IMR-90 (cell line): ENCODE measurements around the gene TFEB. TPM values are rescaled to one million over a fixed set of nuclear protein-coding genes. Genes with fewer than 3 reads are reported as not detected.

Experiments
- ATAC-seq: fragments of 200-7000 bp; cut with Tn5 transposase; 2 replicates; pipeline ENCODE4 v1.9.1; 2020; ENCODE audit warnings: low read depth, mild to moderate bottlenecking, moderate library complexity
- BruUV-seq: library from RNA; stranded (reverse); fragments of 400-500 nt; replicated peaks from 2 replicates; lab custom pipeline; 2021; lab: Mats Ljungman, UMichigan
- CTCF ChIA-PET: fragments of 300-600 bp; formaldehyde crosslinking; extraction: SDS; loops from one replicate; lab custom pipeline; 2021; ENCODE audit warnings: antibody characterized with exemption; lab: Yijun Ruan, JAX
- POLR2A ChIA-PET: fragments of 300-600 bp; sonication (Branson Sonifier 250); formaldehyde crosslinking; loops from one replicate; lab custom pipeline; 2022; ENCODE audit warnings: antibody characterized with exemption; ENCODE audit not compliant: unreplicated experiment; lab: Charles Lee
- DNase-seq: peaks from one replicate; pipeline ENCODE4 v3.0.0; 2013
- H2AFZ ChIP-seq: replicated peaks from 2 replicates; pipeline ENCODE3; 2013; ENCODE audit warnings: low read length, mild to moderate bottlenecking; ENCODE audit not compliant: poor library complexity
- H2AK5ac ChIP-seq: 2 replicates; pipeline ENCODE4 v1.6.1; 2013; ENCODE audit warnings: low read depth, low read length, inconsistent platforms
- H2AK9ac ChIP-seq: replicated peaks from 2 replicates; pipeline ENCODE3; 2013; ENCODE audit warnings: mild to moderate bottlenecking, low read depth, low read length, moderate library complexity; ENCODE audit not compliant: poor library complexity
- H2BK120ac ChIP-seq: 2 replicates; pipeline ENCODE4 v1.6.1; 2013; ENCODE audit warnings: low read depth, low read length, inconsistent platforms
- H2BK15ac ChIP-seq: 3 replicates; pipeline ENCODE4 v1.6.1; 2013; ENCODE audit warnings: low read depth, low read length, inconsistent platforms
- H2BK20ac ChIP-seq: 2 replicates; pipeline ENCODE4 v1.6.1; 2013; ENCODE audit warnings: low read depth, mild to moderate bottlenecking, inconsistent platforms, low read length, moderate library complexity
- H2BK5ac ChIP-seq: 2 replicates; pipeline ENCODE4 v1.6.1; 2013; ENCODE audit warnings: mild to moderate bottlenecking, low read depth, low read length, inconsistent platforms; ENCODE audit not compliant: poor library complexity, severe bottlenecking
- H3K14ac ChIP-seq: replicated peaks from 2 replicates; pipeline ENCODE4 v1.6.1; 2013; ENCODE audit warnings: low read depth, low read length, inconsistent platforms
- H3K18ac ChIP-seq: 2 replicates; pipeline ENCODE4 v1.6.1; 2013; ENCODE audit warnings: low read depth, low read length, control low read depth
- H3K23ac ChIP-seq: 2 replicates; pipeline ENCODE4 v1.6.1; 2013; ENCODE audit warnings: low read depth, low read length, inconsistent platforms
- H3K27ac ChIP-seq: 2 replicates; pipeline ENCODE4 v1.5.1; 2013; ENCODE audit warnings: mild to moderate bottlenecking, control low read depth, low read length; ENCODE audit not compliant: insufficient read depth
- H3K27me3 ChIP-seq: 2 replicates; pipeline ENCODE4 v1.6.1; 2013; ENCODE audit warnings: low read length; ENCODE audit not compliant: control insufficient read depth, insufficient read depth
- H3K36me3 ChIP-seq: 2 replicates; pipeline ENCODE4 v1.6.1; 2013; ENCODE audit warnings: low read length, mixed read lengths; ENCODE audit not compliant: control insufficient read depth, insufficient read depth
- H3K4ac ChIP-seq: 2 replicates; pipeline ENCODE4 v1.6.1; 2013; ENCODE audit warnings: low read depth, low read length, inconsistent platforms
- H3K4me1 ChIP-seq: 2 replicates; pipeline ENCODE4 v1.6.1; 2013; ENCODE audit warnings: low read length, mixed read lengths; ENCODE audit not compliant: control insufficient read depth, insufficient read depth
- H3K4me2 ChIP-seq: 2 replicates; pipeline ENCODE4 v1.6.1; 2013; ENCODE audit warnings: low read depth, mild to moderate bottlenecking, control low read depth, low read length, moderate library complexity
- H3K4me3 ChIP-seq: 2 replicates; pipeline ENCODE4 v1.5.1; 2013; ENCODE audit warnings: low read depth, mild to moderate bottlenecking, control low read depth, low read length, moderate library complexity; ENCODE audit not compliant: insufficient read depth
- H3K56ac ChIP-seq: 2 replicates; pipeline ENCODE4 v1.6.1; 2013; ENCODE audit warnings: low read length, inconsistent platforms; ENCODE audit not compliant: insufficient read depth; ENCODE audit errors: extremely low read depth
- H3K79me1 ChIP-seq, 2 experiments: 2 replicates each; pipeline ENCODE4 v1.6.1; 2013; ENCODE audit warnings: low read length in 2 of 2, inconsistent platforms in 1 of 2, low read depth in 1 of 2
- H3K9ac ChIP-seq: 2 replicates; pipeline ENCODE4 v1.6.1; 2013; ENCODE audit warnings: low read depth, low read length, control low read depth
- H3K9me1 ChIP-seq: 2 replicates; pipeline ENCODE4 v1.6.1; 2013; ENCODE audit warnings: low read length, inconsistent platforms; ENCODE audit not compliant: insufficient read depth
- H3K9me3 ChIP-seq: 2 replicates; pipeline ENCODE4 v1.6.1; 2013; ENCODE audit warnings: low read length; ENCODE audit not compliant: control insufficient read depth, insufficient read depth
- H4K20me1 ChIP-seq: 2 replicates; pipeline ENCODE4 v1.6.1; 2013; ENCODE audit warnings: low read length, inconsistent platforms; ENCODE audit not compliant: insufficient read depth
- H4K5ac ChIP-seq: 2 replicates; pipeline ENCODE4 v1.6.1; 2013; ENCODE audit warnings: mild to moderate bottlenecking, low read depth, low read length, control low read depth
- H4K8ac ChIP-seq, 2 experiments: 2 replicates each; pipeline ENCODE4 v1.6.1; 2013; ENCODE audit warnings: low read depth in 2 of 2, low read length in 2 of 2, control low read depth in 1 of 2, inconsistent platforms in 1 of 2
- H4K91ac ChIP-seq: 2 replicates; pipeline ENCODE4 v1.6.1; 2013; ENCODE audit warnings: low read depth, low read length, inconsistent platforms; ENCODE audit not compliant: insufficient read depth
- BHLHE40 ChIP-seq: fragments of 150-350 bp; IDR thresholded peaks from 2 replicates; pipeline ENCODE4 v1.6.1; 2016; ENCODE audit warnings: mild to moderate bottlenecking, low read depth, low read length
- CEBPB ChIP-seq: IDR thresholded peaks from 2 replicates; pipeline ENCODE4 v1.6.1; 2012; ENCODE audit warnings: low read depth, low read length, improper control_type of control experiment
- CHD1 ChIP-seq: IDR thresholded peaks from 2 replicates; pipeline ENCODE4 v1.6.1; 2012; ENCODE audit warnings: low read depth, low read length, improper control_type of control experiment
- FOS ChIP-seq: fragments of 150-350 bp; IDR thresholded peaks from 2 replicates; pipeline ENCODE4 v1.6.1; 2016; ENCODE audit warnings: low read depth, low read length
- MAZ ChIP-seq: IDR thresholded peaks from 2 replicates; pipeline ENCODE4 v1.6.1; 2012; ENCODE audit warnings: low read depth, mild to moderate bottlenecking, low read length, improper control_type of control experiment, moderate library complexity, borderline replicate concordance
- MXI1 ChIP-seq: IDR thresholded peaks from 2 replicates; pipeline ENCODE4 v1.6.1; 2012; ENCODE audit warnings: low read depth, mild to moderate bottlenecking, low read length, moderate library complexity, borderline replicate concordance
- RAD21 ChIP-seq: IDR thresholded peaks from 2 replicates; pipeline ENCODE4 v1.6.1; 2012; ENCODE audit warnings: low read length, improper control_type of control experiment
- RFX5 ChIP-seq: IDR thresholded peaks from 2 replicates; pipeline ENCODE4 v1.8.0; 2012; ENCODE audit warnings: low read depth, mild to moderate bottlenecking, low read length, moderate library complexity
- SMC3 ChIP-seq: fragments of 150-350 bp; IDR thresholded peaks from 2 replicates; pipeline ENCODE4 v1.6.1; 2016; ENCODE audit warnings: low read depth, mild to moderate bottlenecking, antibody characterized with exemption, low read length, moderate library complexity
- WGBS, 2 experiments: methylation state at CpG; one replicate each; pipeline versions ENCODE4 v1.1.5 to v1.1.7; 2013; ENCODE audit warnings: missing lambda C conversion rate in 2 of 2; ENCODE audit not compliant: insufficient read length in 1 of 2; ENCODE audit errors: extremely low coverage in 2 of 2; 5-methylcytosine and 5-hydroxymethylcytosine counted together
- dilution Hi-C: fragments of 300-500 bp; cut with HindIII; formaldehyde crosslinking; loops from one replicate; pipeline ENCODE4 v1.14.3; 2018; ENCODE audit warnings: low sequenced_read_pairs; ENCODE audit not compliant: unreplicated experiment
- in situ Hi-C: fragments of 300-500 bp; cut with MboI; formaldehyde crosslinking; loops from 3 replicates; pipeline ENCODE4 v1.14.3; 2019; ENCODE audit warnings: low sequenced_read_pairs, inconsistent platforms, mixed read lengths
- intact Hi-C: fragments of 100-400 bp; cut with micrococcal nuclease; formaldehyde crosslinking; loops from 2 replicates; pipeline ENCODE4 v1.10.0; 2022
- polyA plus RNA-seq, 3 experiments: library from polyadenylated mRNA; depleted of rRNA; stranded (reverse); fragments of >200 nt; gene quantifications; 2 replicates each; pipeline ENCODE4 v1.2.3, GENCODE V29; 2012; ENCODE audit warnings: low replicate concordance in 1 of 3
- total RNA-seq: library from RNA; depleted of rRNA; stranded (reverse); fragments of >200 nt; gene quantifications from 2 replicates; pipeline ENCODE4 v1.2.3, GENCODE V29; 2012
- TF ChIP-seq, protein P1 (sequence below): fragments of 150-350 bp; IDR thresholded peaks from 2 replicates; pipeline ENCODE4 v1.6.1; 2016; ENCODE audit warnings: low read depth, mild to moderate bottlenecking, low read length, moderate library complexity, borderline replicate concordance
- TF ChIP-seq, protein P2 (sequence below): fragments of 150-350 bp; IDR thresholded peaks from 2 replicates; pipeline ENCODE4 v1.6.1; 2017; ENCODE audit warnings: mild to moderate bottlenecking, antibody characterized with exemption, low read length, low read depth
- TF ChIP-seq, protein P3 (sequence below): conservative IDR thresholded peaks from 2 replicates; pipeline ENCODE4 v1.5.1; 2012; ENCODE audit warnings: mild to moderate bottlenecking, low read depth, low read length, improper control_type of control experiment

TFEB gene
- total and polyA plus RNA-seq, 2 of the 4 experiments (the other 2 are of a cell fraction) = 4.5 to 4.9 TPM

DNA sequence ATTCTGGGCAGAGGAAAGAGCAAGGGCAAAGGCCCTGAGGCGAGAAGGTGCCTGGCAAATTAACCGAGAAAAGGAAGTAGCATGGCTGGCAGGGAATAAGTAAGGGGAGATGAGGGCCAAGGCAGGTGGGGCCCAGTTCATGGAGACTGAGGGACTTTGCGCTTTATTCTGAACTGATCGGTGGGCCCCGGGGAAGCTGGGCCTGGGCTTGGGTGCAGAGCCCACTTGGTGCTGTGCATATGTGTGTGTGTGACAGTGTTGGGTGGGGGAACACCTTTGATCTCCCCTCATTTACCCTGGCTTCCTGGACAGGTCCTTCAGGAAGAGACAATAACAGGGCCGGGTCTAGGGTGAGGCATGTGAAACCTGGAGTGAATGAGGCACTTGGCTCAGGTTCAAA lies 100.0 kb downstream of the TFEB start:
- no peak overlapping the region for H4K5ac ChIP-seq
- H2BK5ac ChIP-seq = no peak overlapping the region
- H4K20me1 ChIP-seq = no peaks in the 10 kb centered on the region
- no TSS peak for BruUV-seq
- no peaks in the 10 kb centered on the region for H3K36me3 ChIP-seq
- H4K8ac ChIP-seq = no peak overlapping the region
- H3K14ac ChIP-seq = no peak overlapping the region
- ChIA-PET POLR2A (no interaction called here), CTCF (no interaction called here)
- no peak overlapping the region for H2BK15ac ChIP-seq
- H3K18ac ChIP-seq = no peak overlapping the region
- dilution Hi-C loops = no loop called here
- H3K4me2 ChIP-seq = no peak overlapping the region
- intact Hi-C loops = no loop called here
- DNase-seq (no peak), ATAC-seq (no peak)
- peaks cover 91% of the 10 kb centered on the region for H3K27me3 ChIP-seq
- no peak overlapping the region for H3K9ac ChIP-seq
- H3K4me3 ChIP-seq = no peak overlapping the region
- TF ChIP-seq SMC3 = no peak
- TF ChIP-seq MAZ = no peak
- no peak for TF ChIP-seq RAD21
- no peak for TF ChIP-seq RFX5
- TF ChIP-seq CEBPB = no peak
- TF ChIP-seq, protein P1, sequence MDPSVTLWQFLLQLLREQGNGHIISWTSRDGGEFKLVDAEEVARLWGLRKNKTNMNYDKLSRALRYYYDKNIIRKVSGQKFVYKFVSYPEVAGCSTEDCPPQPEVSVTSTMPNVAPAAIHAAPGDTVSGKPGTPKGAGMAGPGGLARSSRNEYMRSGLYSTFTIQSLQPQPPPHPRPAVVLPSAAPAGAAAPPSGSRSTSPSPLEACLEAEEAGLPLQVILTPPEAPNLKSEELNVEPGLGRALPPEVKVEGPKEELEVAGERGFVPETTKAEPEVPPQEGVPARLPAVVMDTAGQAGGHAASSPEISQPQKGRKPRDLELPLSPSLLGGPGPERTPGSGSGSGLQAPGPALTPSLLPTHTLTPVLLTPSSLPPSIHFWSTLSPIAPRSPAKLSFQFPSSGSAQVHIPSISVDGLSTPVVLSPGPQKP = no peak
- TF ChIP-seq MXI1 = no peak
- no peak for TF ChIP-seq FOS
- TF ChIP-seq BHLHE40 = no peak
- no peak for TF ChIP-seq CHD1
- TF ChIP-seq, protein P2, sequence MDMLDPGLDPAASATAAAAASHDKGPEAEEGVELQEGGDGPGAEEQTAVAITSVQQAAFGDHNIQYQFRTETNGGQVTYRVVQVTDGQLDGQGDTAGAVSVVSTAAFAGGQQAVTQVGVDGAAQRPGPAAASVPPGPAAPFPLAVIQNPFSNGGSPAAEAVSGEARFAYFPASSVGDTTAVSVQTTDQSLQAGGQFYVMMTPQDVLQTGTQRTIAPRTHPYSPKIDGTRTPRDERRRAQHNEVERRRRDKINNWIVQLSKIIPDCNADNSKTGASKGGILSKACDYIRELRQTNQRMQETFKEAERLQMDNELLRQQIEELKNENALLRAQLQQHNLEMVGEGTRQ = no peak
- TF ChIP-seq, protein P3, sequence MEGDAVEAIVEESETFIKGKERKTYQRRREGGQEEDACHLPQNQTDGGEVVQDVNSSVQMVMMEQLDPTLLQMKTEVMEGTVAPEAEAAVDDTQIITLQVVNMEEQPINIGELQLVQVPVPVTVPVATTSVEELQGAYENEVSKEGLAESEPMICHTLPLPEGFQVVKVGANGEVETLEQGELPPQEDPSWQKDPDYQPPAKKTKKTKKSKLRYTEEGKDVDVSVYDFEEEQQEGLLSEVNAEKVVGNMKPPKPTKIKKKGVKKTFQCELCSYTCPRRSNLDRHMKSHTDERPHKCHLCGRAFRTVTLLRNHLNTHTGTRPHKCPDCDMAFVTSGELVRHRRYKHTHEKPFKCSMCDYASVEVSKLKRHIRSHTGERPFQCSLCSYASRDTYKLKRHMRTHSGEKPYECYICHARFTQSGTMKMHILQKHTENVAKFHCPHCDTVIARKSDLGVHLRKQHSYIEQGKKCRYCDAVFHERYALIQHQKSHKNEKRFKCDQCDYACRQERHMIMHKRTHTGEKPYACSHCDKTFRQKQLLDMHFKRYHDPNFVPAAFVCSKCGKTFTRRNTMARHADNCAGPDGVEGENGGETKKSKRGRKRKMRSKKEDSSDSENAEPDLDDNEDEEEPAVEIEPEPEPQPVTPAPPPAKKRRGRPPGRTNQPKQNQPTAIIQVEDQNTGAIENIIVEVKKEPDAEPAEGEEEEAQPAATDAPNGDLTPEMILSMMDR = no peak
- no peak overlapping the region for H4K91ac ChIP-seq
- H3K56ac ChIP-seq = no peak overlapping the region
- H3K4ac ChIP-seq = no peak overlapping the region
- H3K27ac ChIP-seq = no peak overlapping the region
- H2AFZ ChIP-seq = no peak overlapping the region
- in situ Hi-C loops = no loop called here
- H3K79me1 ChIP-seq = no peaks in the 10 kb centered on the region
- H3K4me1 ChIP-seq = no peaks in the 10 kb centered on the region
- 40% methylated on average over 2 of the region's 6 CpGs; no CpG with 5 or more reads in 1 of the 2 experiments for WGBS, 2 experiments
- H2BK20ac ChIP-seq = no peak overlapping the region
- no peak overlapping the region for H2BK120ac ChIP-seq
- H3K23ac ChIP-seq = no peak overlapping the region
- H2AK9ac ChIP-seq = no peak overlapping the region
- no peak overlapping the region for H2AK5ac ChIP-seq
- no peaks in the 10 kb centered on the region for H3K9me1 ChIP-seq
- no peaks in the 10 kb centered on the region for H3K9me3 ChIP-seq
